H9 (cell line): ENCODE results near the gene FBXL13. TPM values are rescaled to one million over a fixed set of nuclear protein-coding genes. Genes with fewer than 3 reads are reported as not detected.
A peak's percentile ranks its signal among the peaks of the same experiment; 100 is the strongest.

Experiments used
- DNase-seq: peaks from one replicate; pipeline ENCODE4 v3.0.0-alpha.2; 2017
- H2AFZ ChIP-seq: one replicate; pipeline ENCODE4 v1.6.1; 2013; ENCODE audit warnings: mild to moderate bottlenecking, low read length, control low read depth, moderate library complexity
- H2AK5ac ChIP-seq: 2 replicates; pipeline ENCODE4 v1.6.1; 2013; ENCODE audit warnings: low read length, control low read depth, mixed read lengths; ENCODE audit not compliant: insufficient read length
- H2BK120ac ChIP-seq: one replicate; pipeline ENCODE4 v1.6.1; 2013; ENCODE audit warnings: low read depth, mild to moderate bottlenecking, low read length, control low read depth, inconsistent platforms; ENCODE audit not compliant: poor library complexity, severe bottlenecking
- H2BK12ac ChIP-seq: 2 replicates; pipeline ENCODE4 v1.6.1; 2013; ENCODE audit warnings: low read length, control low read depth, mixed read lengths, low read depth; ENCODE audit not compliant: insufficient read length
- H2BK15ac ChIP-seq: 2 replicates; pipeline ENCODE4 v1.6.1; 2013; ENCODE audit warnings: low read depth, low read length, control low read depth
- H2BK20ac ChIP-seq: one replicate; pipeline ENCODE4 v1.6.1; 2013; ENCODE audit warnings: low read depth, mild to moderate bottlenecking, low read length, control low read depth, inconsistent platforms; ENCODE audit not compliant: poor library complexity, severe bottlenecking
- H2BK5ac ChIP-seq: 2 replicates; pipeline ENCODE4 v1.6.1; 2013; ENCODE audit warnings: low read length, control low read depth, mixed read lengths; ENCODE audit not compliant: insufficient read length
- H3K14ac ChIP-seq: 2 replicates; pipeline ENCODE4 v1.6.1; 2013; ENCODE audit warnings: low read length, control low read depth; ENCODE audit not compliant: insufficient read depth
- H3K18ac ChIP-seq: 2 replicates; pipeline ENCODE4 v1.6.1; 2013; ENCODE audit warnings: low read depth, mild to moderate bottlenecking, mixed read lengths, low read length, control low read depth; ENCODE audit not compliant: insufficient read length
- H3K23ac ChIP-seq: 2 replicates; pipeline ENCODE4 v1.6.1; 2013; ENCODE audit warnings: low read length, control low read depth, mixed read lengths, low read depth; ENCODE audit not compliant: insufficient read length
- H3K23me2 ChIP-seq: 2 replicates; pipeline ENCODE4 v1.6.1; 2013; ENCODE audit warnings: low read depth, mild to moderate bottlenecking, mixed read lengths, low read length, control low read depth; ENCODE audit not compliant: insufficient read length, poor library complexity, severe bottlenecking
- H3K27ac ChIP-seq: 2 replicates; pipeline ENCODE4 v1.5.1; 2013; ENCODE audit warnings: low read length, control low read depth, mixed read lengths, low read depth; ENCODE audit not compliant: insufficient read length
- H3K27me3 ChIP-seq: 2 replicates; pipeline ENCODE4 v1.6.1; 2013; ENCODE audit warnings: low read length, control low read depth, inconsistent platforms; ENCODE audit not compliant: insufficient read depth
- H3K4ac ChIP-seq: 2 replicates; pipeline ENCODE4 v1.6.1; 2013; ENCODE audit warnings: low read depth, mild to moderate bottlenecking, control low read depth, inconsistent platforms, low read length, moderate library complexity
- H3K4me1 ChIP-seq: 2 replicates; pipeline ENCODE4 v1.6.1; 2013; ENCODE audit warnings: low read length, control low read depth, inconsistent platforms; ENCODE audit not compliant: insufficient read depth
- H3K4me2 ChIP-seq: 2 replicates; pipeline ENCODE4 v1.6.1; 2013; ENCODE audit warnings: low read length, control low read depth, mixed read lengths; ENCODE audit not compliant: insufficient read length, insufficient read depth
- H3K56ac ChIP-seq: 2 replicates; pipeline ENCODE4 v1.6.1; 2013; ENCODE audit warnings: low read depth, mild to moderate bottlenecking, mixed read lengths, low read length, control low read depth; ENCODE audit not compliant: insufficient read length
- H3K79me1 ChIP-seq: 2 replicates; pipeline ENCODE4 v1.6.1; 2013; ENCODE audit warnings: low read depth, mild to moderate bottlenecking, moderate library complexity, low read length, control low read depth, inconsistent platforms; ENCODE audit not compliant: insufficient read depth, poor library complexity, severe bottlenecking
- H3K79me2 ChIP-seq: 2 replicates; pipeline ENCODE4 v1.6.1; 2013; ENCODE audit warnings: low read length, control low read depth, inconsistent platforms; ENCODE audit not compliant: insufficient read depth
- H3K9ac ChIP-seq: 2 replicates; pipeline ENCODE4 v1.6.1; 2013; ENCODE audit warnings: low read length, control low read depth, mixed read lengths; ENCODE audit not compliant: insufficient read length; ENCODE audit errors: extremely low read depth
- H3K9me3 ChIP-seq: one replicate; pipeline ENCODE4 v1.6.1; 2013; ENCODE audit warnings: low read depth, low read length, inconsistent platforms; ENCODE audit not compliant: control insufficient read depth
- H3T11ph ChIP-seq: one replicate; pipeline ENCODE4 v1.6.1; 2013; ENCODE audit warnings: mild to moderate bottlenecking, low read length, control low read depth, inconsistent platforms
- H4K20me1 ChIP-seq: one replicate; pipeline ENCODE4 v1.6.1; 2013; ENCODE audit not compliant: control insufficient read depth, insufficient read length, insufficient read depth
- H4K5ac ChIP-seq: 2 replicates; pipeline ENCODE4 v1.6.1; 2013; ENCODE audit warnings: low read depth, mild to moderate bottlenecking, mixed read lengths, low read length, control low read depth; ENCODE audit not compliant: insufficient read length
- H4K8ac ChIP-seq: replicated peaks from 2 replicates; pipeline ENCODE4 v1.6.1; 2013; ENCODE audit warnings: low read length, control low read depth, mixed read lengths, low read depth; ENCODE audit not compliant: insufficient read length
- H4K91ac ChIP-seq: 2 replicates; pipeline ENCODE4 v1.6.1; 2013; ENCODE audit warnings: low read depth, mild to moderate bottlenecking, moderate library complexity, mixed read lengths, low read length, control low read depth; ENCODE audit not compliant: insufficient read length
- H3K27ac Mint-ChIP-seq, 3 experiments: 2 replicates in 2 of 3; 3 replicates in 1 of 3; pipeline ENCODE4 v1.8.0; 2020 to 2021; ENCODE audit warnings: mixed read lengths in 3 of 3, mild to moderate bottlenecking in 1 of 3, moderate library complexity in 1 of 3
- H3K27me3 Mint-ChIP-seq: 2 replicates; pipeline ENCODE4 v1.8.0; 2021; ENCODE audit warnings: low read depth, mild to moderate bottlenecking, moderate library complexity, mixed read lengths
- H3K36me3 Mint-ChIP-seq, 3 experiments: 2 replicates in 2 of 3; 3 replicates in 1 of 3; pipeline ENCODE4 v1.8.0; 2020 to 2021; ENCODE audit warnings: low read depth in 3 of 3, mixed read lengths in 3 of 3; ENCODE audit not compliant: insufficient read depth in 1 of 3
- H3K4me1 Mint-ChIP-seq, 2 experiments: 2 replicates each; pipeline ENCODE4 v1.8.0; 2020; ENCODE audit warnings: mixed read lengths in 2 of 2
- H3K4me3 Mint-ChIP-seq, 2 experiments: 2 replicates in 1 of 2; 3 replicates in 1 of 2; pipeline ENCODE4 v1.8.0; 2020 to 2021; ENCODE audit warnings: mild to moderate bottlenecking in 2 of 2, mixed read lengths in 2 of 2, moderate library complexity in 1 of 2
- H3K9me3 Mint-ChIP-seq, 2 experiments: 2 replicates in 1 of 2; 3 replicates in 1 of 2; pipeline ENCODE4 v1.8.0; 2020; ENCODE audit warnings: mild to moderate bottlenecking in 2 of 2, mixed read lengths in 2 of 2, moderate library complexity in 1 of 2
- CTCF ChIP-seq: fragments of 200-600 bp; sonication (generic); conservative IDR thresholded peaks from 3 replicates; pipeline ENCODE4 v1.8.0; 2021; ENCODE audit warnings: antibody characterized with exemption, mild to moderate bottlenecking
- WGBS: extraction: QIAGEN DNeasy Blood & Tissue Kit; methylation state at CpG from one replicate; pipeline ENCODE4 v1.1.7; 2013; ENCODE audit warnings: missing lambda C conversion rate, low lambda C conversion rate, mixed read lengths; ENCODE audit not compliant: insufficient read length; ENCODE audit errors: extremely low coverage; 5-methylcytosine and 5-hydroxymethylcytosine counted together
- total RNA-seq: library from RNA; stranded (reverse); gene quantifications from 2 replicates; pipeline ENCODE4 v1.2.1, GENCODE V29; 2021

Gene FBXL13
- total RNA-seq, 1 experiment from 2014 or later, result 4.4 TPM

DNA sequence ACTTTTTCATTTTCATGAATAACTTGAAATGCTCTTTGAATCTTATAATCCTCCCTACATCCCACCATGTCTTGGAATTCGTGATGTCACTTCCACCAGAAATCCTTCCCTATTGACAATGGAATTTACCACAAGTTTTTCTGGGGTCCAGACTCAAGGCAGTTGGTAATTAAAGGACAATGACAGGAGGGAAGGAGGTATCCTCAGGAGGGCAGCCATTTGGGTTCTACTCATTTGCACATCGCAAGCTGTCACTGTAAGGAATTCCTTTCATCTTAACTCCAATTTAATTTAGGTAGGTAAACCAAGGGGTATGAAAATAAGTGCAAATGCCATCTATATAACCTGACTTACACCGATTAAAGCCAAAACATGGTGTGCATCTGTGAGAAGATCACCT, 139.9 kb downstream of the FBXL13 start:
- Histone ChIP-seq H3K27ac (no peak overlapping the region), H4K8ac (no peak overlapping the region), H3K79me1 (no peaks in the 10 kb centered on the region)

More for the DNA sequence above, 139.9 kb downstream of the FBXL13 start:
- H3K4me3 Mint-ChIP-seq, result peak overlapping the region; percentile 38 to 43; a peak in 3 of 5 replicates
- H3K27ac Mint-ChIP-seq, result peak overlapping the region in 2 of 3 experiments; percentile 93 to 97; a peak in 6 of 7 replicates
- H3K27me3 Mint-ChIP-seq, result no peaks in the 10 kb centered on the region
- no peak overlapping the region for H3K14ac ChIP-seq
- H2AFZ ChIP-seq, result no peak overlapping the region
- no peak overlapping the region for H4K5ac ChIP-seq
- no peaks in the 10 kb centered on the region for H3K79me2 ChIP-seq
- no peak overlapping the region for H3T11ph ChIP-seq
- H2AK5ac ChIP-seq, result no peak overlapping the region
- no peak overlapping the region for H3K18ac ChIP-seq
- no CpG with 5 or more reads among the region's 3 CpGs for WGBS
- H2BK20ac ChIP-seq, result no peak overlapping the region
- H3K23ac ChIP-seq, result no peak overlapping the region
- no peak overlapping the region for H4K91ac ChIP-seq
- no peak for DNase-seq
- H2BK5ac ChIP-seq, result no peak overlapping the region
- H2BK15ac ChIP-seq, result no peak overlapping the region
- H3K36me3 Mint-ChIP-seq, result no peaks in the 10 kb centered on the region
- H2BK120ac ChIP-seq, result no peak overlapping the region
- no peaks in the 10 kb centered on the region for H3K23me2 ChIP-seq
- no peak overlapping the region for H3K56ac ChIP-seq
- no peak overlapping the region for H3K9ac ChIP-seq
- H3K4ac ChIP-seq, result no peak overlapping the region
- H3K4me2 ChIP-seq, result no peak overlapping the region
- H3K4me1 ChIP-seq, result peaks cover 22% of the 10 kb centered on the region; the same call in 1 of the 2 replicates
- no peak for TF ChIP-seq CTCF
- peaks cover 56 to 58% of the 10 kb centered on the region in 2 experiments for H3K4me1 Mint-ChIP-seq
- H3K27me3 ChIP-seq, result no peaks in the 10 kb centered on the region
- no peaks in the 10 kb centered on the region for H3K9me3 Mint-ChIP-seq
- no peaks in the 10 kb centered on the region for H4K20me1 ChIP-seq
- no peak overlapping the region for H2BK12ac ChIP-seq
- no peaks in the 10 kb centered on the region for H3K9me3 ChIP-seq
